T-helper 2 cell (primary cell): ENCODE results near the gene MAST2.
"Not testable (repeated sequence)": the region's sequence is repeated elsewhere in the genome, so short reads cannot be mapped to it uniquely, and the experiment has no call there.

Experiments
- DNase-seq, 5 experiments: peaks; one replicate each; pipeline versions ENCODE4 v3.0.0 to v3.0.0-alpha.2; 2012 to 2022

The MAST2 gene

DNA sequence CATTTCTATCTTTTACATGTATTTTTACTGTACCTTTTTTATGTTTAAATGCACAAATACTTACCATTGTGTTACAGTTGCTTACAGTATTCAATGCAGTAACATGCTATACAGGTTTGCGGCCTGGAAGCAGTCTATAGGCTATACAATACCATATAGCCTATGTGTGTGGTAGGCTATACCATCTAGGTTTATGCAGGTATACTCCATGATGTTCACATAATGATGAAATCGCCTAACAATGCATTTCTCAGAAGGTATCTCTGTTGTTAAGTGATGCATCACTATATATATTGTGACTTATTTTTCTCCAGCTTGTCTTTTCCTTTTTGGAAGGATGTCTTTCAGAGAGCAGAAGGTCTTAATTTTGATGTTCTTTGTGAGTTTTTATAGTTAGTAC, 103.5 kb downstream of the MAST2 start:
- DNase-seq = no peak

- DNase-seq = no peak
These were observed 105.3 kb downstream of the MAST2 start for GRCh38 chr1:45908611-45909140.

DNA sequence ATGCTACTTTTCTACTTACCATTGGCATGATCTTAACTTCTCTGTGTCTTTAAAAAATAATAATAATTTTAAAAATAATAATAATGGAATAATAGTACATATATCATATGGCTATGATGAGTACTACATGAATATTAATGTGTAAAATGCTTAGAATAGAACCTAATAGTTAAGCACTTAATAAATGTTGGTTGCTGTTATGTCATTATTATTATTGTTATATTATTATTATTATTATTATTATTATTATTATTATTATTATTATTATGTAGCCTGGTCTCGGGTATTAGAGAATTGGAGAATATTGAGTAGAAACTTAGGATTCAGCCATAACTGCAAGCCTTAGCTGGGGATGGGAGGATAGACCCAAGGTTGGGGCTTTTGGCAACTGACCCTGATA, 108.2 kb downstream of the MAST2 start:
- DNase-seq = no peak

DNA sequence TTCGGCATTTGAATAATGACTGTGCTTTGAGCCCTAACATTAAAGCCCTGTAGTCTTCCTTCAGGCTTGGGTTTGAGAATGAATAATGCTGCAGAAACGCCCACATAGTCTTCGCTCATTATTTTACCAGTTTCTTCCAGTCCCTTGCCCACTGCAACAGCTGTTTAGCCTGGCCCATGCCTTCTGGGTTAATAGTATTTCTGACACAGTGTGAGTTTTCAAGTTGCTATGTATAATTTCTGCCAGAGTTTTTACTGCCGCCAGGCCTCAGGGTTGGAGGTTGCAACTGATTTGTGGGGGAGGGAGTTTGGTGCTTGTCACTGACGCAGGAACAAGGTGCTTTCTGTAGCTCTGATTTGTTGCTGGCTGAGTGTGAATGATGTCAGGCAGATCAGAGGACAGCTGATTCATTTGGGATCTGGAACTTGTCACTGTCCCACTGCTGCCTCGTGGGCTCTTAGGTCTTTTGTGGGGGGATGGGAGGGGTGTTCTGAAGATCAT, 109.8 kb downstream of the MAST2 start:
- DNase-seq = peak in 1 of 5 experiments; percentile 13

DNA sequence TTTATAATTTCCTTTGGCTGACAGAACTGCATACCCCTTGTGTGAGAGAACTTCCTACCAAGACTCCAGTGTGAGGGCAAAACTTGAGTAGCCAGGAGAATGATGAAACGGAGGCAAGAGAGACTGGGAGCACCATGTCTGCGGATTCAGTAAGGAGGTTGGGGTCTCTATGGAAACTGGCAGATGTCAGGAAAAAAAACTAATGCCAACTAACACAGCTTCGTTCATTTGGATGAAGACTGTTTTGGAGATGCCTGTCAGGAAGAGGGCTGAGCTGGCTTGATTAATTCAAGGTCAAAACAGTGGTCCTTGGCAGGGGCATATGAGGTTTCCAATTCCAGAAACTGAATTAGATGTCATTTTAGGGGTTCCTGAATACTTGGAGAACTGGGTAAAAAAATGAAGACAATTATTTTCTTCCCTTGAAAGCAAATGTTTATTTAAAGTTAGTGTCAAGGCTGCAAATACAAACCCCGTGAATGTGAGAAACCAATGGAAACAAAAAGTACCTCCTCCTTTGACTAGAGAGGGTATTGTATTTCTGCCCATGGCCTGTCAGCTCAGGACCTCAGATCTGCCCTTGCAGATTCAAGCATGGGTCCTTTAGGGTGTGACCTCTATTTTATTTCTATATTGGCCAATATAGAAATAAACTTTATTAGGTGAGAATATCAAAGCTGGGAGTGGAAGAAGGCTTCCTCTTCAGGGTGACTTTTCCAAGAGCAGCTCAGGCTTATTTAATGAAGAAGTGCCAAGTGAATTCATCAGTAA, 110.5 kb downstream of the MAST2 start:
- DNase-seq = no peak

DNA sequence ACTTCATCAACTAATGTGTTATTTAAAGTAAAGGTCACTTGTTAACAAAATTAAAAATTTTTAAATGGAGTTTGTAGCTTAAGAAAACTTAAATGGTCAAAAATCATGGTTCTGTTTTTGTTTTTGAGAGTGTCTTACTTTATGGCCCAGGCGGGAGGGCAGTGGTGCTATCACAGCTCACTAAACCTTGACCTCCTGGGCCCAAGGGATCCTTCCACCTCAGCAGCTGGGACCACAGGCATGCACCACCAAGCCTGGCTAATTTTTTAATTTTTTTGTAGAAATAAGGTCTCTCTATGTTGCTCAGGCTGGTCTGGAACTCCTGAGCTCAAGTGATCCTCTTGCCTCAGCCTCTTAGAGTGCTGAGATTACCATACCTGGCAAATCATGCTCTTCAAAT, 111.4 kb downstream of the MAST2 start:
- DNase-seq = no peak

- DNase-seq = no peak
These were observed 119.0 kb downstream of the MAST2 start for GRCh38 chr1:45922374-45922773.

GRCh38 chr1:45922813-45923212, 119.4 kb downstream of the MAST2 start:
- DNase-seq = no peak

GRCh38 chr1:45923343-45923742, 119.9 kb downstream of the MAST2 start:
- no peak for DNase-seq

DNA sequence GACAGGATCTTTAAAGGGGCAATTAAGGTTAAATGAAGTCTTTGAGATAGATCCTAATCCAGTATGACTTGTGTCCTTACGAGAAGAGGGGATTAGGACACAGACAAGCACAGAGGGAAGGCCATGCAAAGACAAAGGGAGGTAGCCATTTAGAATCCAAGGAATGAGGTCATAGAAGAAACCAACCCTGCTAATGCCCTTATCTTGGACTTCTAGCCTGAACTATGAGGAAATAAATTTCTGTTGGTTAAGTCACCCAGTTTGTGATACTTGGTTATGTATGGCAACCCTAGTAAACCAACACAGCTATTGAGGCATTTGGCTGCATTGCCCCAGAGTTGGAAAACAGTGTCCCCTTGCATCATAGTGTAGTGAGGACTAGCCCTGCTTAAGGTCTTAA, 121.3 kb downstream of the MAST2 start:
- no peak for DNase-seq

DNA sequence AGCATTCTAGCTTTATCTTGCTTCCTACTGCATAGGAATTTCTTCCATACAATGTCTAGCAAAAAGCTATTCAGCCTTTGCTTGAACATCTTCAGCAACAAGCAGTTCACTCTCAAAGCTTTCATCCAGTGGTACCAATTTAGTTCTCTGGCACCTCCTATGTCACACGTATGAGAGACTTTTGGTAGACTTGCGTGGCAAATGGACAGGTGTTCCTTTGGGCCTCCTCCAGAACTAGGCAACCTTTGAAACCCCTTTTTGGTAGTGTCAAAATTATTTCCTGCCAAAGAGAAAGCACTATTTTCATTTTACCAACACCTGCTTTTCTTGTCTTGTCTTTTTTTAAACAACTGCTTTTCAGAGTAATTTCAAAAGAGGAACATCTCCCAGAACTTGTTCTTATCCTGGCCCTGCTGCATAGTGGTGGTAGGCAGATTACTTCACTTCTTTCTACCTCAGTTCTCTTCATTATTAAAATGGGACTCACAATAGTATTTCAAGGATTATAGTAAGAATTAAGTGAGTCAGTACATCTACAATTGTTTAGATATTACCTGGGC, 122.4 kb downstream of the MAST2 start:
- no peak for DNase-seq

- DNase-seq = no peak
These were observed 122.9 kb downstream of the MAST2 start for GRCh38 chr1:45926330-45926729.

DNA sequence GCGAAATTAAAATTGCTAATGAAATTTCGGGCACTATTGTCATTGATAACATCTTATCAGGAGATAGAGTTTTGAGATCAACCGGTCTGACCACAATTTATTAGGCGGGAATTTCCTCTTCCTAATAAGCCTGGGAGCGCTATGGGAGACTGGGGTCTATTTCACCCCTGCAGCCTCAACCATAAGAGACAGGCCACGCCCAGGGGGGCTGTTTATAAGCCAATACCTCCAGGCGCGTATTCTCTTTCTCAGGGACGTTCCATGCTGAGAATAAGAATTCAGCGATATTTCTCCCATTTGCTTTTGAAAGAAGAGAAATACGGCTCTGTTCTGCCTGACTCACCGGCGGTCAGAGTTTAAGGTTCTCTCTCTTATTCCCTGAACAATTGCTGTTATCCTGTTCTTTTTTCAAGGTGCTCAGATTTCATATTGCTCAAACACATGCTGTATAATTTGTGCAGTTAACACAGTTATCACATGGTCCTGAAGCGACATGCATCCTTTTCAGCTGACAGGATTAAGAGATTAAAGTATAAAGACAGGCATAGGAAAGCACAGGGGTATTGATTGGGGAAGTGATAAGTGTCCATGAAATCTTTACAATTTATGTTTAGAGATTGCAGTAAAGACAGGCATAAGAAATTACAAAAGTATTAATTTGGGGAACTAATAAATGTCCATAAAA, 124.0 kb downstream of the MAST2 start:
- DNase-seq = not testable (repeated sequence)

DNA sequence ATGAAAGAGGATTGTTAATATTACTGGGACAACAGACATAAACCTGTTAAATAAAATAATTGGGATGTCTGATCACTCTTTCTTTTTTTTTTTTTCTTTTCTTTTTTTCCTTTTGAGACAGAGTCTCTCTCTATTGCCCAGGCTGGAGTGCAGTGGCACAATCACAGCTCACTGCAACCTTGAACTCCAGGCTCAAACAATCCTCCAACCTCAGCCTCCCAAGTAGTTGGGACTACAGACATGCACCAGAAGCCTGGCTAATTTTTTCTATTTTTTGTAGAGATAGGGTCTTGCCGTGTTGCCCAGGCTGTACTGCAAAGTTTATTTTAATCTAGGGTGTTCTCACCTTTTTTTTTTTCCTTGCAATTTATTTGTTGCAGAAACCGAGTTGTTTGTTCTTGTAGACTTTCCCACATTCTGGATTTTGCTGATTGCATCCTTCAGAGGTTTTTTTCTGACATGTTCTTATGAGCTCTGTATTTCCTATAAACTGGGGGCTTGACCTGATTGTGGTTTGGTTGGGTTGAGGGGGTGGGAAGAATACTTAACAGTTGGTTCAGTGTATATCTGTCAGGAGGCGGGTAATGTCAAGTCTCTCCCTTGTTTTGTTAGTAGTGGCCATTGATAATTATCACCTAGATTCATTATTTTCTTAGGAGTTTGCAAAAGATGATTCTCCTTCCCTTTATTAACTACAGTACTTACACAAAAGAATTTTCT, 125.2 kb downstream of the MAST2 start:
- no peak for DNase-seq

GRCh38 chr1:45929257-45929687, 125.9 kb downstream of the MAST2 start:
- no peak for DNase-seq

- DNase-seq = no peak
These were observed 127.1 kb downstream of the MAST2 start for GRCh38 chr1:45930258-45931150.

DNA sequence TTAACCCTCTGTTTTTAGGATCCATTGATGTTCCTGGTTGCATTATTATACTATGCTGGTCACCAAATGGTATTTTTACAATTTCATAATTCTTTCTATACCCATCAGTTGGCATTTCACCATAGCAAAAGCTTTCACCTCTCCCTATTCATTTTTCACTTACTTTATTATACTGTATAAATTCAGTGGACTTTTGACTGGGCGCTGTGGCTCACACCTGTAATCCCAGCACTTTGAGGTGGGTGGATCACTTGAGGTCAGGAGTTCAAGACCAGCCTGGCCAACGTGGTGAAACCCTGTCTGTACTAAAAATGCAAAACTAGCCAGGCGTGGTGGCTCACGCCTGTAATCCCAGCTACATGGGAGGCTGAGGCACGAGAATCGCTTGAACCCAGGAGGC, 128.8 kb downstream of the MAST2 start:
- DNase-seq = not testable (repeated sequence)

DNA sequence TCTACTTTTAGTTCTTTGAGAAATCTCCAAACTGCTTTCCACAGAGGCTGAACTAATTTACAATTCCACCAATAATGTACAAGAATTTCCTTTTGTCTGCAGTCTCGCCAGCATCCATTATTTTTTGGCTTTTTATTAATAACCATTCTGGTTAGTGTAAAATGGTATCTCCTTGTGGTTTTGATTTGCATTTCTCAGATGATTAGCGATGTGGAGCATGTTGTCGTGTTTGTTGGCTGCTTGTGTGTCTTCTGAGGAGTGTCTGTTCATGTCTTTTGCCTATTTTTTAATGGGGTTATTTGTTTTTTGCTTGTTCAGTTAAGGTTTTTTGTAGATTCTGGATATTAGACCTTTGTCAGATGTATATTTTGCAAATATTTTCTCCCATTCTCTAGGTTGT, 131.5 kb downstream of the MAST2 start:
- no peak for DNase-seq

GRCh38 chr1:45938029-45938428, 134.6 kb downstream of the MAST2 start:
- no peak for DNase-seq

DNA sequence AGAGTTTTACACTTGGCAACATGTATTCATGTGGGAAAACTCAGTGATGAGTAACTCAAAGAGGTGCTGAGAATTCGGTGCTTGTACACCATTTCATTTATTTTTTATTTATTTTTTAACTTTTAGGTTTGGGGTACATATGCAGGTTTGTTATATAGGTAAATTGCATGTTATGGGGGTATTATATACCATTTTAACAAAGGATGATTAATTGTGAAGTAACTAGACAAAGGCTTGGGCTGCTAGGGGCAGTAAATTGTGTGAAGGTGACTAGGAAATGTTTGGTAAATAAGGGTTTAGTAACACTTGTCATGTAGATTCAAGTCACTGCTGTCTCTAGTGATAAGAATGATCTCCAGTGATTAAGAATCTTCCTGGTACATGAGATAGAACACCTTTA, 139.0 kb downstream of the MAST2 start:
- no peak for DNase-seq

DNA sequence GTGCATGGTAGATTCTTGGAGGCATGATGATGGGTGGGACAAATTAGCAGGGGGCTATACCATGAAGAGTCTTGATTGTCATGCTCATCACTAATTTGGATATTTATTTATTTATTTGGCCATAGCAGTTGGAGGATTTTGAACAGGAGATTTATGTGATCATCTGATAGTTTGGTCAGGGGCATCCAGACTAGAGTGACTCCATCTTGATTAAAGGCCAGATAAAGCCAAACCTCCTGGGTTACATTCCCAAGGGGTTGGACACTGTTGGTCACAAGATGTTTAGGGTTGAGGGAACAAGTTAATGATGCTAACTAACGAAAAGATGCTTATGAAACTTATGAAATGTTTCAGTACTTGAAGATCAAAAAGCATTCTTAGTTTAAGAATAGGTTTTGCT, 139.8 kb downstream of the MAST2 start:
- DNase-seq = no peak

- no peak for DNase-seq
These were observed 142.0 kb downstream of the MAST2 start for GRCh38 chr1:45945426-45945825.
